Brain pericyte (primary cell): ENCODE results near the gene XG.
"Not testable (repeated sequence)": the region's sequence is repeated elsewhere in the genome, so short reads cannot be mapped to it uniquely, and the experiment has no call there.

Experiments used
- DNase-seq: peaks from one replicate; pipeline ENCODE4 v3.0.0-alpha.2; 2012; ENCODE audit warnings: low read depth, low spot score

XG gene

DNA sequence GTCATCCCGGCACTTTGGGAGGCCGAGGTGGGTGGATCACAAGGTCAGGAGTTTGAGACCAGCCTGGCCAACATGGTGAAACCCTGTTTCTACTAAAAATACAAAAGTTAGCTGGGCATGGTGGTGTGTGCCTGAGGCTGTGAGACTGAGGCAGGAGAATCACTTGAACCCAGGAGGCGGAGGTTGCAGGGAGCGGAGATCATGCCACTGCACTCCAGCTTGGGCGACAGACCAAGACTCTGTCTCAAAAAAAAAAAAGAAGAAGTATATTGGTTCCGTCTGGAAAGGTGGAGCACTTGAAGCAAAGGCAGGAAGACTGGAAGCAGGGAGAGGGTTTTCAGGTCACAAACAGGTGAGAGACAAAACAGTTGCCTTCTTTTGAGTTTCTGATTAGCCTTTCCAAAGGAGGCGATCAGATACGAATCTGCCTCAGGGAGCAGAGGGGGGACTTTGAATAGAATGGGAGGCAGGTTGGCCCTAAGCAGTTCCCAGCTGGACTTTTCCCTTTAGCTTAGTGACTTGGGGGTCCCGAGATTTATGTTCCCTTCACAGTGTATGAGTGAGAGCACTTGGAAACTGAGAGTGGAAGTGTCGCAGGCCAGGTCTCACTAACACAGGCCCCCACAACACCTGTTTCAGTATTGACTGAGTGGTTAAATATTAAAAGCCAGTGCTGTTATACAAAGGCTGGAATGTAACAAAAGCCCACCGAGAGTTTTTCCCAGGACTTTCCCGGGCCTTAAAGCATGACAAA, 28.8 kb downstream of the XG start:
- DNase-seq = not testable (repeated sequence)

DNA sequence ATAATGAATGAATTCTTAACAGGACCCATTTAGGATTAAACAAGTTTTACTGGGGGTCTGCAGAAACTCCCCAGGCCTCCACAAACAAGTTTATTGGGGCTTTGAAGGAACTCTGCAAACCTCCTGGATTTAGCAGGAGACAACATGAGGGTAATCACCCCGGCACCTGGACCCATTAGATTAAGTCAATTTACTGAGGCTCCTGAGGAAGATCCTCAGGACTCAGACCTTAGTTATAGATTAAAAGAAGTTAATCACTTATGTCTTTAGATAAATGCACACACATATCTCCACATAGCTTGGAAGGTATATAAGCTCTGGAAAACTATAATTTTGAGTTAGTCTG, 29.4 kb downstream of the XG start:
- no peak for DNase-seq

DNA sequence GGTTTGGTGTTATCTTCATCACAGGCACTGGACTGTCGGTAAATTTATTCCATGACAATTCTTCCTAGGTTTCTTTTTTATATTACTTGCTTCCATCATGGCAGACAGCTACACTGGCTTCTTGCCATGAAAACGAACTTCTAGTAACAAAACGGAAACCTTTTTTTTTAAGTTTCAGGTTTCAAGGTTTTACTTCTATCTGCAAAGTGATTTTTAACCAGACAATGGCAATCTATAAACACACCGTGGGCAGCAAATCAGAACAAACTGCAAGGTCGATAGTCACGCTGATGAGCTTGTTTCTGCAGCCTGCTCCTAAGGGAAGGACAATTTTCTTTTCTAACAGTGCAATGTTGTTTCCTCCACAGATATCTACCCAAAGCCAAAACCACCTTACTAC, 29.9 kb downstream of the XG start:
- no peak for DNase-seq

DNA sequence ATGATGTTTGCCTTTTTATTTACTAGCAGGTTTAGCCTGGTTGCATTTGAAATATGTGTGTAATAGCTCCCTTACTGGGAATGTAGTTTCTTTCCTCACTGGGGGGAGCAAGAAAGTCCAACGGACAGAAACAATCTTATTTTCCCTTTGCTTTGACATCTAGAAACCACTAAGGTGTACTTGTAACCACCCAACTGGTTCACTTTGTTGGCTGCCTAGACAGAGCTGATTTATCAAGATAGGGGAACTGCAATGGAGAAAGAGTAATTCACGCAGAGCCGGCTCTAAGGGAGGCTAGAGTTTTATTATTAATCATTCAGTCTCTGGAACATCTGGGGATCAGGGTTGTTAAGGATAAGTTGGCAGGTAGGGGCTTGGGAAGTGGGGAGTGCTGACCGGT, 30.3 kb downstream of the XG start:
- no peak for DNase-seq

DNA sequence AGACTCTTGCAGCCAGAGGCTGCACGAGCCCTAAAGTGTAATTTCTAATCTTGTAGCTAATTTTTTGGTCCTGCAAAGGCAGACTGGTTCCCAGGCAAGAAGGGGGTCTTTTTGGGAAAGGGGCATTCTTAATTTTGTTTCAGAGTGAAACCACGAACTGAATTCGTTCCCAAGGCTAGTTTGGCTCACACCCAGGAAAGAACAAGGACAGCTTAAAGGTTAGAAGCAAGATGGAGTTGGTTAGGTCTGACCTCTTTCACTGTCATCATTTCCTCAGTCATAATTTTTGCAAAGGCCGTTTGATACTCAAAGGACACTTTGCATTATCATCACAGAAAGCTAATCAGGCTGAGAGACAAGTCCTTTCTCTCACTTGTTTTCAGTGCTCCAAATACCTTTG, 30.9 kb downstream of the XG start:
- DNase-seq = no peak

DNA sequence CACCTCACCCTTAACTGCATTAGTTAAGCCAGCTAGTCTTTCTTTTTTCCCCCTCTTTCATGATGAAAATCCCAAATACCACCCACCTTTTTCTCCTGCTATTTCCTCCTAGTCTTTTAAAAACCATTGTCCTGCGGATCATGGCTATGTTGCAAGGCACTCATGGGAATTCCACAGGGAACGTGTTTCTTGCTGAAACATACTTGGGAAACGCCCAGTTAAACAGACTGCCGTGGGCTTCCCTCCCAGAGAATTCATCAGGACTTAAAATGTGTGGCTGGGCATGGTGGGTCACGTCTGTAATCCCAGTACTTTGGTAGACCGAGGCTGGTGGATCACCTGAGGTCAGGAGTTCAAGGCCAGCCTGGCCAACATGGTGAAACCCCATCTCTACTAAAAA, 32.2 kb downstream of the XG start:
- no peak for DNase-seq

DNA sequence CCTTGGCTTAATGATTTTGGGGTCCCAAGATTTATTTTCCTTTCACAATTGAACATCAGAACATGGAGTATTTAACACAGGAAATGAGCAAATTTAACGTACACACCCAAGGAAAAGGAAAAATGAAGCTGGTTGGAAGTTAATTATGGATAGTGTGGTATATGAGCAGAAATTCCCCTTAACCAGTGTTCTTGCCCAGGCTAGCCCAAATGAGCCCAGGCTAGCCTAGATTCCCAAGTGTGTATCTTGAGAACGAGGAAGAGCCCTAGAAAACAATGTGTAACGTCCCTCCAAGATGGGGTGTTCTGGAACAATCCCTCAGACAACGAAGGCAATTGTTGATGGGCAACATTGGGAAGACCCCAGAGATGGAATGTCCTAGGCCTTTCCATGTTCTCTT, 33.7 kb downstream of the XG start:
- no peak for DNase-seq

DNA sequence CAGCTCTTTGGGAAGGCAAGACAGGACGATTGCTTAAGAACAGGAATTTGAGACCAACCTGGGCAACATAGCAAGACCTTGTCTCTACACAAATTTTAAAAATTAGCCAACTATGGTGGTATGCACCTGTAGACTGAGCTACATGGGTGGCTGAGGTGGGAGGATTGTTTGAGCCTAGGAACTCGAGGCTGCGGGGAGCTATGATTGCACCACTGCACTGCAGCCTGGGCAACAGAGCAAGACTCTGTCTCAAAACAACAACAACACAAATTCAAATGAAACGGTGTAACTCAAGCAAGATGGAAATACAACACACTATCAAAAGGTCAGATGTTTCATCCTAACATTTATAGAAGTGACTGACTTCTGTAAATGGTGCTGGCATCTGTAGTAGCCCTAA, 37.1 kb downstream of the XG start:
- no peak for DNase-seq

DNA sequence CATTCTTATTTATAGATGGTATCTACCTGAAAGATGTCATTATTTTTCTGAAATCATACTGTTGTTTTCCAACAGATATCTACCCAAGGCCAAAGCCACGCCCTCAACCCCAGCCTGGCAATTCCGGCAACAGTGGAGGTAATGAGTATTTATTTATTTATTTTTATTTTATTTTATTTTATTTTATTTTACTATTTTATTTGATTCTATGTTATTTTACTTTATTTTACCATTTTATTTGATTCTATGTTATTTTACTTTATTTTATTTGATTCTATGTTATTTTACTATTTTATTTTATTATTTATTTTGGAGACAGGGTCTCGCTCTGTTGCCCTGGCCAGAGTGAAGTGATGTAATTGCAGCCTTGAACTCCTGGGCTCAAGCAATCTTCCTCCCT, 37.7 kb downstream of the XG start:
- no peak for DNase-seq

DNA sequence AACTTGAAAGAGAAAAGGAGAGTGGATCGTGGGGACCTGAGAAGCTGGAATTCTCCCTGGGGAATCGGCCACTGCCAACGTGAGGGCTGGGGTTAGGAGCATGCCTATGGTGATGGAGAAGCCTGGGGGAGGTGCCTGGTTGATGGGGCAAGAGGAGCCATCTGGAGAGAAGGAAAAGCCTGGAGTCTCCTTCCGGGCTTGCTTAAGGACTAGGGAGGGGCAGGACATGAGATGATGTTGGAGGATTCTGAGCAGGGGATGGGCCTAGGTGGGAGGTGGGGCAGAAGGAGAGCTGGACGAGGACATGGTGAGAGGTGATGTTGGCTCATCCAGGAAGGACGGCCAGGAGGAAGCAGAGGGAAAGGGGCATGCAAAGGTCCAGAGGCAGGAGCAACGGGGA, 41.9 kb downstream of the XG start:
- DNase-seq = no peak

DNA sequence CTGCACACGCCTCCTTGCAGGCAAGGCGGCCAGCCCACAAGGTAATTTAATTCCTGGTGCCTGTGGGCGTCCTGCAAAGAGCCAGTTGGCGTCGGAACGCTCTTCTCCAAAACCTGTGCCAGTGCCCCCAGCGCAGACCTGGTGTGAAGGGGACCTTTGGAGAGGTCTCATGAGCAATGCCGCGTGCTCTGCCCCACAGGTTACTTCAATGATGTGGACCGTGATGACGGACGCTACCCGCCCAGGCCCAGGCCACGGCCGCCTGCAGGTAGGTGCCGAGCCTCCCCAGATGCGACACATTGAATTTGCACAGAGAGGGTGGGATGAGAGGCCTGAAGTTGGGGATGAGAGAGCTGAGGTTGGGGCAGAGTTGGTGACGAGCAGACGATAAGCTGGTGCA, 42.5 kb downstream of the XG start:
- no peak for DNase-seq

DNA sequence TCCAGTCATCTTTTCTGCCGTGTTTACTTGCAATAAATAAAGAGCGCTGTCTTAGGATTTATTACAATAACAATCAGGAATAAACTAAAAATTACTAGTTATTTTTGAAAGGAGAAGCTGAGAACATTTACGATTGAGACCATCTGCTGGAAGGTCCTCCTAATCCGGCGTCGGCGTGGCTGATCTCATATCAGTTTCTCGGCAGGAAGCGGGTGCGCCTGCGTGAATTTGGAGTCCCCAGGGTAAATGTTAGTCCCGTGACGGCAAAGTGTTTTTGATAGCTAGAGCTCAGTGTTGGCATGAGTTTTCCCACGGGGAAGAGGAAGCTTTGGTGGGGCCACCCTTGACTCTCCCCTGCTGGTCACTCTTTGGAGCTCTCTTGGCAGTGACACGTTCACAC, 45.0 kb downstream of the XG start:
- DNase-seq = not testable (repeated sequence)

DNA sequence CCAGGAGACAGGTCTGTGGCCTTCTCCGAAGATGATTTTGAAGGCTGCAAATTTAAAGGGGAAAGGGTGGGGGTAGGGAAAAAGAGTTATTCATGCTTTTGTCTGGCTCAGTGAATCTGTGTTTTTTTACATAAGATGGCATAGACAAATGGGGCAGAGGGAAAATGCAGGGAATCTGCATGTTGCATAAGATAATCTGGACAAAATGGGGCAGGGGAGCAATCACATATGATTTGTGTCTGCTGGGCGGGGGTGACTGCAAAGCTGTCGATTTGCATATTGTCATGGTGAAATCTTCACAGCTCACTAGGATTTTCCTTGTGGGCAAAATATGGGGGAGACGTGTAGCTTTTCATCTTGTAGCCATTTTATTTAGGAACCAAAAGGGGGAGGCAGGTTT, 47.5 kb downstream of the XG start:
- no peak for DNase-seq

DNA sequence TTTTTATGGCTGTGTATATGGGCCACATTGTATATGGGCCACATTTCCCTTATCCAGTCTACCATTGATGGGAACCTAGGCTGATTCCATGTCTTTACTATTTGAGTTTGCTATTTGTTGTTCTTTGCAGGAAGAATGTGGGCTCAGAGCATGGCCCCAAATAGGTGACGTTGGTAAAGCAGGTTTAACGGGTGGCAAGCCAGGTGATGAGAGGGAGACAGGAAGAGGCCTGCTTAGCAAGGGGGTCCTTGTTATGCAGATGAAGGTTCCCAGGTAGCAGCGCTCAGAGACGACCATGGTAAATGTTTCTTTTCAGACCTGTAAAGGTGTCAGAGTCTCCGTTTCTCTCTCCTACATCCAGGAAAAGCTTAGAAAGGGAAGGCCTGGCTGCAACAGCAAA, 48.1 kb downstream of the XG start:
- DNase-seq = not testable (repeated sequence)

DNA sequence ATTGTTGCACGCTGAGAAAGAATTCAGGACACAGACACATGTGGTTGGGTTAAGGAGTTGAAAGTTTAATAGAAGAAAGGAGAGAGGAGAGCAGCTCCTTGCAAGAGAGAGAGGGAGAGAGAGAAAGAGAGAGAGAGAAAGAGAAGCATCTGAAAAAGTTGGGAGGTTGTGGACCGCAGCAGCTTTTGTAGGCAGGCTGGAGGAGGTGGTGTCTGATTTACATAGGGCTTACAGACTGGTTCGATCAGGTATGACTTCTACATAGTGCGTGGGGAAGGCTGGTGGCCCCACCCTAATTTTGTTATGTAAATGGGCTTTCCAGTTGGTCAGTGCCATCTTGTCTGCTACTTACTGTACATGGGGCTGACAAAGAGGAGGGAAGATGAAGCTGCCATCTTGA, 49.4 kb downstream of the XG start:
- no peak for DNase-seq

DNA sequence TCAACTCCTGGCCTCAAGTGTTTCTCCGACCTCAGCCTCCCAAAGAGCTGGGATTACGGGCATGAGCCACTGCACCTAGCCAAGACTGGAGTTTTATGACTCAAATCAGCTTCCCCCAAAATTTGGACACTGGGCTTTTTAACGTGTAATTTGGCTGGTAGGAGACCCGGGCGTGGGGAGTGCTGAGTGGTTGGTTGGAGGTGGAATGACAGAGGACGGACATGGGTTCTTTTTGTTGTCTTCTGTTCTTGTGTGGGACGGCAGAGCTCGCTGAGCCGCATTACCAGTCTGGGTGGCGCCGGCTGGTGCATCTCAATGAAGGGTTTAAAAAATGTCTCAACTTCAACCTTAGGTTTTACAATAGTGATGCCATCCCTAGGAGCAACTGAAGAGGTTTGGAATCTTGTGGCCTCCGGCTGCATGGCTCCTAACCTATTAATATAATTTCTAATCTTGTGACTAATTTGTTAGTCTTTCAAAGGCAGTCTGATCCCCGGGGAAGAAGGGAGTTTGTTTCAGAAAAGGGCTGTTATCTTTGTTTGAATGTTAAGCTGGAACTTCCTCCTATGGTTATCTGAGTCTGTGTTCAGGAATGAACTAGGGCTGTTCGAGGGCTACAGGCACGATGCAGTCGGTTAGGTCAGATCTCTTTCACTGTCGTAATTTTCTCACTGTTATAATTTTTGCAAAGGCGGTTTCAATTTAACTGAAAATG, 50.7 kb downstream of the XG start:
- not testable (repeated sequence) for DNase-seq

DNA sequence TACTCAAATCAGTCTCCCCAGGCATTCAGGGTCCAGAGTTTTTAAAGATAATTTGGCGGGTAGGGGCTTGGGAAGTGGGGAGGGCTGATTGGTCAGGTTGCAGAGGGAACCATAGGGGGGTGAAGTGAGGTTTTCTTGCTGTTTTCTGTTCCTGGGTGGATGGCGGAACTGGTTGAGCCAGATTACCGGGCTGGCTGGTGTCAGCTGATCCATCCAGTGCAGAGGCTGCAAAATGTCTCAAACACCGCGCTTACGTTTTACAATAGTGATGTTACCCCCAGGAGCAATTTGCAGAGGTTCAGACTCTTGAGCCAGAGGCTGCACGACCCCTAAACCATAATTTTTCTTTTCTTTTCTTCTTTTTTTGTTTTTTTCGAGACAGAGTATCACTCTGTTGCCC, 51.6 kb downstream of the XG start:
- DNase-seq = not testable (repeated sequence)

DNA sequence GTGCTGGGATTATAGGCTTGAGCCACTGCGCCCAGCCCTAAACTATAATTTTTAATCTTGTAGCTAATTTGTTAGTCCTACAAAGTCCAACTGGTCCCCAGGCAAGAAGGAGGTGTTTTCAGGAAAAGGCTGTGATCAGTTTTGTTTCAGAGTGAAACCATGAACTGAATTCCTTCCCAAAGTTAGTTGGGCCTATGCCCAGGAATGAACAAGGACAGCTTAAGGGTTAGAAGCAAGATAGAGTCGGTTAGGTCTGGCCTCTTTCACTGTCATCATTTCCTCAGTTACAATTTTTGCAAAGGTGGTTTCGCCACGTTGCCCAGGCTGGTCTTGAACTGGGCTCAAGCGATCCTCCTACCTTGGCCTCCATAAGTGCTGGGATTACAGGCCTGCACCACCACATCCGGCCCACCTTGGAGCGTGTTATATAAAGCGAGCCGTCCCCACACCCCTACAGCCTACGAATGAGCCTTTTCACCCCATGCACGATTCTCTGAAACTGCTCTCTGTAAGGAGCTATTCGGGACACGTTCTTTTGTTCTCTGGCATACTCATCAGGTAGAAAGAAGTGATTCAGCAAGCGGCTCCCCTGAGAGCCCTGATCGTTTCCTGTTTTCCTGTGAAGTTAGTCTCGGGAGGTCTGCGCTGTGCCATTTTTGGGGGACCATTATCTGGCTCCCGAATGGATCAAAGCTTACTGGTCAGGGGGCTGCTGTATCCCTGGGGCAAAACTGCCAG, 52.4 kb downstream of the XG start:
- not testable (repeated sequence) for DNase-seq

DNA sequence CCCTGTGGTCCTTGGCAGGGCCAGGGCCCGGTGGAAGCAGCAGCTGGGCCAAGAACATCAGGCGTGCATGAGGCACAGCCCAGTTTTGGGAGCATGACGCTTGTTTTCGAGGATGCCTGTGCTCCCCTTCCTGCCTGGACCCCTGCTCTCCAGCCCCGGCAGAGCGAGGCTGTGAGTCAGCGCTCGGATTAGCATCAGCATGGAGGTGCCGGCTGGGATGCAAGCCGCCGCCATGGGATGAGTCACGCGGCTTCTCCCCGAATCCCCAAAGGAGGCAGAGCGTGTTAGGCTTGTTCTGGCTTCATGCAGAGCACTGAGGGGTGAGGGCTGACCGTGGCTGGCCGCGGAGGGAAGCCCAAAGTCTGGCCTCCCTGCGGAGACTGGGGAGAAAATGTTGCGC, 53.0 kb downstream of the XG start:
- DNase-seq = peak; percentile 50

DNA sequence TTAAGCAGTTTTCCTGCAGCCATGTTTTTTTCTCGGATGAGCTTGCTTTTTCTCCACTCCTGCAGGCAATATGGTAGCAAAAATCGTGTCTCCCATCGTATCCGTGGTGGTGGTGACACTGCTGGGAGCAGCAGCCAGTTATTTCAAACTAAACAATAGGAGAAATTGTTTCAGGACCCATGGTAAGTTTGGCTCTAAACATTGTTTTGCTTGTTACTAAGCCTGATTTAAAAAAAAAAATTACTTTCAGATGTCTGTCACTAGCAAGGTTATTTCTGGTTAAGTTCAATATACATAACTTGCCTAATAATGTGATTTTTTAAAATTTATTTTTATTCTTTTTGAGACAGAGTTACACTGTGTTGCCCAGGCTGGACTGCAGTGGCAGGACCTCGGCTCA, 59.4 kb downstream of the XG start:
- DNase-seq = no peak

DNA sequence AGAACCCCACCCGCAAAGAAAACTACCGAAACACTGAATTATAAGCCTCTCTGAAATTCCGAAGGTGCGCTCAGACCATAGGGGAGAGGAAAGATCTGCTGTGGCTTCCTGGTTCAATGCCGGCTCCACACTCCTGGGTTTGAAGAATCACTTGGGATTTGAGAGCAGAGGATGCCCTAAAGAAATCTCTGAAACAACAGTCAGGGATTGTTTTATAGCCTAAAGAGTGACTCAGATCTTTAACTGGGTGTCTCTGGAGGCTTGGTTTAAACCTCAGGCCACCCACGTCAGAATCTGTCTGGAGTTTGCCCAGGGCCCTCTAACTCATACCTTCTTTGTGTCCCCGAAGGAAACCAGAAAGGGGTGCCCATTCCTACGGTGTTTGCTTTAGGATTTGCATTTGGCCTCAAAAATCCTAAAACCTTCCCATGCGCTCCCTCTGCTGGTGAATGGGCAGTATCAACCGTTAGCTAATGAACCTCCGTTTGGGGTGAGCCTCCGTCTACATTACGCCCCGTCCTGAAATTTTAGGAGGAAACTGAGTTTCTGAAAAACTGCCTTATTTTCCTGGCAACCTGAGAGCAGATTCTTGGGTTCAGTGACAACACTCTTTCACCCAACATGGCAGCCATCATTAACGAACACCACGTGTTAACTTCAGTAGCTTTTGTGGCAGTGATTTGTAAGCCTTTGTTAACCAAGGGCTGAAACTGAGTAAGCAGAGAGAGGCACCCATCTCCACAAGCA, 60.5 kb downstream of the XG start:
- DNase-seq = not testable (repeated sequence)

DNA sequence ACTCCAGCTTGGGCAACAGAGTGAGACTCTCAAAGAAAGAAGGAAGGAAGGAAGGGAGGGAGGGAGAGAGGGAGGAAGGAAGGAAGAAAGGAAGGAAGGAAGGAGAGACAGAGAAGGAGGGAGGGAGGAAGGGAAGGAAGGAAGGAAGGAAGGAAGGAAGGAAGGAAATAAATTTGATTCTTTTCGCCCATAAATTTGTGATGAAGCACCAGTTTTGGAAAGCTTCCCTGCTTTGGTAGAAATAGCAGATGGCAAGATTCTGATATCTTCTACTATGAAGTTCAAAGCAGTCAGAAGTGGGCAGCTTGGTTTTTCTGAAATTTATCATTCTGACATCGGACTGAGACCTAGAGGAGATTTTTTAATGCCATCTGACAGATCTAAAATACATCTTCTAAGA, 65.2 kb downstream of the XG start:
- DNase-seq = no peak
